ENCODE measurements around the gene SLC25A18.

SLC25A18 gene

GRCh38 chr22:17570851-17571631 is 7.7 kb downstream of the SLC25A18 start:
- DNase-seq: no peak

- no peak for DNase-seq
Observed at GRCh38 chr22:17575151-17575550, 11.9 kb downstream of the SLC25A18 start.

DNA sequence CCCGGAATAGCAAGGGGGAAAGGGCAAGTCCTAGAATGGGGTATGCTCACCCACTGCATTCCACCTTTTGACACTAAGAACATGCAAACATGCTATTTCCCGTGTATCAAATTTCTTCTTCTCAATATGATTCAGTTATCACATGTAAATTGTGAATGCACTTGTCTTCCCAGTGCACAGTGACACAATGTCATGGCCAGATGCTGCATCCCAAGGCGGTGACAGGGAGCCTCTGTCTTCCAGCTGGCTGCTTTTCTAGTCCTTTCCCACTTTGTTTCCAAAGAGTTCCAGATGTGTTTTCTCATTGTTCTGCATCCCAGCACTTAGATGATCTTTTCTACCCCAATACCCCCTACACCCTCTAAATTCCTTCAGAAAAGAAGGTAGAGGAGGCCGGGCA is 12.4 kb downstream of the SLC25A18 start:
- no peak for DNase-seq

- peak; percentile 98 for DNase-seq
Observed at GRCh38 chr22:17576470-17576869, 13.2 kb downstream of the SLC25A18 start.

DNA sequence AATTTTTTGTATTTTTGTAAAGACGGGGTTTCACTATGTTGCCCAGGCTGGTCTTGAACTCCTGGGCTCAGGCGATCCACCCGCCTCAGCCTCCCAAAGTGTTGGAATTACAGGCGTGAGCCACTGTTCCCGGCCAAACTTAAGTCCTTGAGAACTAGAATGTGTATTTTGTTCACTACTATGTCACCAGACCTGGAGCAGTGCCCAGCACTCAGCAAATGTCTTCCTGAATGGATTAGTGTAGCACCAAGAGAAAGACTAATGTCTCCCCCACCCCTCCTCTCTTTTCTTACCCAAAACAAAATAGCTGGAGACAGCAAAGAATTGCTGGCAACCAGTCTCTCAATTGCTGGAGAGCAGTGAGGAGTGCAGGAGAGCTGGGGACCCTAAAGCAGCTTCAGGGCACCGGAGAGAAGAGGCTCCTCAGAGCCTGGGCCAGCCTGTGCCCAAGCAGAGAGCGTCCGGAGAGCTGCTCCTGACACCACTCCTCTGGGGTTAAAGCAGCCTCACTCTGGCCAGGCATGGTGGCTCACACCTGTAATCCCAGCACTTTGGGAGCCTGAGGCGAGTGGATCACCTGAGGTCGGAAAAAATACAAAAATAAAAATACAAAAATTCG is 14.9 kb downstream of the SLC25A18 start:
- DNase-seq: peak; percentile 63

GRCh38 chr22:17579535-17579981 is 16.3 kb downstream of the SLC25A18 start:
- no peak for DNase-seq

GRCh38 chr22:17580441-17581031 is 17.2 kb downstream of the SLC25A18 start:
- no peak for DNase-seq

DNA sequence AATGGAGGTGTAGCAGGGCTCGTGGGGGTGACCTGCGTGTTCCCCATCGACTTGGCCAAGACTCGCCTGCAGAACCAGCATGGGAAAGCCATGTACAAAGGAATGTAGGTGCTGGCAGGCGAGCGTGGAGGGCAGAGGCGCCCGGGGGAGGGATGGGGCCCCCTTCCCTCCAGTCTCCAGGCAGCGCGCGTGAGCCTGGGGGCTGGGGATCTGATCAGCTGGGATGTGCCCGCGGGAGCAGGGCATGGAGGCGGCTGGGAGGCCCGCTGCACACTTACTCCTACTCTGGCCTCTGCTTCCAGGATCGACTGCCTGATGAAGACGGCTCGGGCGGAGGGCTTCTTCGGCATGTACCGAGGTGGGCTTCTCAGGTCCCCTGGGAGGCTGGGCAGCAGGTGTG is 17.8 kb downstream of the SLC25A18 start:
- DNase-seq: no peak

DNA sequence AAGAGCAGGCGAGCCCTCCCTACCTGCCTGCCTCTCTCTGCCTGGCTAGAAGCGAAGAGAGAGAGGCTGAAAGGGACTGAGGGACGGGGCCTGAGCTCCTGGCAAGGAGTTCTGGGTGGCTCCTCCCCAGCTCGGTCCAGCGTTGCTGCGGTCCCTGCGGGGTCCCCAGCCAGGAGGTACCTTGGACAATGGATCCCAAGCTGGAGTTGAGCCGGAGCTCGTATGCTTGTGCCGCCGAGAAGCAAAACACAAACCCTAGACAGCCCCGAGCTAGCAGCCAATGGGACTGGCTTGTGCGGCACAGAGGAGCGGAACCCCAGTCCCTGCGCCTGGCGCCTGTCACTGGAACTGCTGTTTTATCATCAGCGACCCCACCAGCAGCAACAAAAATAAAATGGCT is 18.3 kb downstream of the SLC25A18 start:
- no peak for DNase-seq

DNA sequence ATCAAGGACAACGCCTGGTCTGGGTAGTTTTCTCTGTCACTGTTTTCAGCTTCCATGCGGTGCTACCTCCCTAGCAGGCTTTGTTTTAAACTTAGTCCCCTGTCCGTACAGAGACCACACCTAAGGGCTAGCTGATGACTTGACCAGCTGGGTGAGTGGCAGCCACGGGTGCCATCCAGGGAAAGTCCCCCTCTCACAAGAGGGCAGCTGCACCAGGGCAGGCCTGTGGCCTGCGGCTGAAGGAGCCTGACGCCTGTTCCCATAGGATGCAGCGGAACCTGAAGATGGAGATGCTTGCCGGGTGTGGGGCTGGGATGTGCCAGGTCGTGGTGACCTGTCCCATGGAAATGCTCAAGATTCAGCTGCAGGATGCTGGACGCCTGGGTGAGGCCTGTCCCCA is 19.9 kb downstream of the SLC25A18 start:
- no peak for DNase-seq

DNA sequence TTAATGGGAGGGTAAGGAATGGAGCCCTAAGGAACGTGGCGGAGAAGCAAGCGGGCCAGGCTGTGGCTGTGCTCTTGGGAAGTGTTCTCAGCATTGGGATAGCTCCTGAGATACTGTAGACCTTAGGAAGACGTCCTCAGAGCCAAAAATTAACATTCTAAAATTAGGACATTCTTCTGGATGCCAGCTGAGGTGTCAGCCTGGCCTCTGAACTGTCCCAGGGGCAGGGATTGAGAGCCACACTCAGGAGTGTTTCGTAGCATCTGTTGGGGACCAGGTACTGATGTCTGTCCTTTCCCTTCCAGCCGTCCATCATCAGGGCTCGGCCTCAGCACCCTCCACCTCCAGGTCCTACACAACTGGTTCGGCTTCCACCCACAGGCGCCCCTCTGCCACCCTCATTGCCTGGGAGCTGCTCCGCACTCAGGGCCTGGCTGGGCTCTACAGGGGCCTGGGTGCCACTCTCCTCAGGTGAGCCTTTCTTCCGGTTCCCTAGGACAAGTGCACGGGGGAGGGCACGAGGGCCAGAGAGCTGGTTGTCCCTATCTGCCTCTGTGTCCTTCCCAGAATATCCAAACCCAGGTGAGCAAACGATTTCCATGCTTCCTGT is 23.6 kb downstream of the SLC25A18 start:
- DNase-seq: no peak

GRCh38 chr22:17587629-17588028 is 24.3 kb downstream of the SLC25A18 start:
- DNase-seq: peak; percentile 30

DNA sequence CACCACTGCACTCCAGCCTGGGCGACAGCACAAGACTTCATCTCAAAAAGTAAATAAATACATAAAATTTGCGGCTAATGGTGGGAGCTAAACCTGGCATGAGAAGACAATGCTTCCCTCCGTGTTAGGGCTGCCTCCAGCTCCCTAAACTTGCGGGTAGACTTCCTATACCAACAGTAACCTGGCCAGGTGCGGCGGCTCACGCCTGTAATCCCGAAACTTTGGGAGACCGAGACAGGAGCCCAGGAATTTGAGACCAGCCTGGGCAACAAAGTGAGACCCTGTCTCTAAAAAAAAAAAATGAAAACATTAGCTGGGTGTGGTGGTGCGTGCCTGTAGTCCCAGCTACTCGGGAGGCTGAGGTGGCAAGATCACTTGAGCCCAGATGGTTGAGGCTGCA is 25.3 kb downstream of the SLC25A18 start:
- DNase-seq: no peak

DNA sequence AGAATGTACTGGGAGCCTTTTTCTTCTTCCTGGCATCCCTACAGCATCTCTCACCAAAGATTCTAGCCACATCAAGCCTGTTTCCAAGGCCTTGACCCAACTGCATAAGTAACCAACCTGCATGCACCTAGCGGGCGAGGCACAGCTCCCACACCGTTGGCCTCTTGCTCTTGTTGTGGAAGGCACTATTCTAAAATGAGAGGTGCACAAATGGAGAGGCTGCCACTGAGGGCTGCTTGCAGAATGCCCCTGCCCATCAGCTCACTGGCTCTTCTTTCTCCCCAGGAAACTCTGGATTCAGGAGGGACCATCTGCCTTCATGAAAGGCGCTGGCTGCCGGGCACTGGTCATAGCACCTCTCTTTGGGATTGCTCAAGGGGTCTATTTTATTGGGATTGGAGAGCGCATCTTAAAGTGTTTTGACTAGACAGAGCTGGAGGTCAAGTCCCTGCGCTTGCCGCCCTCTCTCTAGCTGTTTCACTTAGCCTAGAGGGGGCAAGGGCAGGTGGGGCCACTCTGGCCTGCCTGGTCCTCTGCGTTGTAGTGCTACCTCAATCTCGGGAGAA is 26.6 kb downstream of the SLC25A18 start:
- no peak for DNase-seq

- no peak for DNase-seq
Observed at GRCh38 chr22:17590586-17590985, 27.3 kb downstream of the SLC25A18 start.

GRCh38 chr22:17592201-17592600 is 28.9 kb downstream of the SLC25A18 start:
- no peak for DNase-seq

DNA sequence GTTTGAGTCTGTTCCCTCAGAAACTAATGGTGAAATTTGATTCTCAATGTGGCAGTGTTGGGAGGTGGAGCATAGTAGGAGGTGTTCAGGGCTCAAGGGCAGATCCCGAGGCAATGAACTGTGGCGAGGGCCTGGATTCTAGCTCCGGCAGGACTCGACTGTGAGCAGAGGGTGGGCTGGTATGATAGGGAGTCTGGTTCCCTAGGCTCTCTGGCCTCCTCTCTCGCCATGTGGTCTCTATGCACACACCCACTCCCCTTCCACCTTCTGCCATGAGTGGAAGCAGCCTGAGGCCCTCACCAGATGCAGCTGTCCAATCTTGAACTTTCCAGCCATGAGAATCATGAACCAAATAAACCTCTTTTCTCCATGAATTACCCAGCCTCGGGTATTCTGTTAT is 32.9 kb downstream of the SLC25A18 start:
- DNase-seq: no peak

- no peak for DNase-seq
Observed at GRCh38 chr22:17597217-17597616, 33.9 kb downstream of the SLC25A18 start.

DNA sequence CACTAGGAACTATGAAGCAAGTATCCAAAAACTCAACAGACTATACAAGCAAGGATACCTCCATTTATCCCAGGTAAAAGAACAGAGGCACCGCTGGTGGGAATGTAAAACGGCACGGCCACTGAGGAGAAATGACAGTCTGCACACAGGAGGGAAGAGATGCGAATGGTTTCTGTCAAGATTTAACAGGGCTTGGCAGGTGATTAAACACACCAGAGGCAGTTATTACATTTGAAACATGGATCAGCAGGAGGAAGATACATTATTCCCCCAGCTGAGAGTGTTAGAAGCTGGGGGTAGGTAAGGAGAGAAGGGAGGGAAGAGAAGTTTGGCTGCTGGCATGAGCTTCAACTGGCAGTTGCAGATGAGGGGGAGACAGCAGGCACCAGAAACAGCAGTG is 35.0 kb downstream of the SLC25A18 start:
- no peak for DNase-seq

DNA sequence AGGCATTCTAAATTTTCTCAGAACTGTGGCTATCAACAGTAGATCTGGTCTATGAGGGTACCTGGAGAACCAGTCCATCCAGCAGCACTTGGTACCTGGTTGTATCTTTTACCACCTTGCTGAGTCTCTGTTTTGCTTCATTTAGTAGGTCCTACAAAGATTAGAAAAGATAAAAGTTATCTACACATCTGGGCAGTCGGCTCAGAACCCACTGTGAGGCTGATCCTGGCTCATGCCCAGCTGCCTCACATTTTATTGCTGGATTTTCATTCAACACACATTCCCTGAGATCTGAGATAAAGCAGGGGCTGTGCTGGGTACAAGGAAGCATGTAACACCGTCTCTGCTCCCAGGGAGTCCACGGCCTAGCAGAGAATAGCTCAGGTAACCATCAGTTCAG is 37.7 kb downstream of the SLC25A18 start:
- DNase-seq: no peak

DNA sequence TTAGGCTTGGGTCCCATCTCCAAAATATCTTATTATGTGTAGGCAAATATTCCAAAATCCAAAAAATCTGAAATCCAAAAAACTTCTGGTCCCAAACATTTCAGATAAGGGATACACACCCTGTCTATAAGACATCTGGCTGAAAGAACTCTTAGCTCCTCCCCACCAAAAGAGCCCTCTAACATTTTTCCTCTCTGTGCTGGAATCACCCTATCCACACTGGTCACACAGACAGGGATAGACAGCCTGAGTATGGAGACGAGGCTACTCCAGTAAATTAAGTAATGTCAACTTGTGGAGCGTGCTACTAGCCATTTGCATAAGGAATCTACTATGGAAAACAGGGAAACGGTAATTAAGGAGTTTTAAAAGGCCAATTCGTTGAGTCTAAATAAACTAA is 40.4 kb downstream of the SLC25A18 start:
- DNase-seq: no peak

- DNase-seq: no peak
Observed at GRCh38 chr22:17606496-17606895, 43.2 kb downstream of the SLC25A18 start.

GRCh38 chr22:17607891-17608521 is 44.7 kb downstream of the SLC25A18 start:
- DNase-seq: no peak
